Smooth muscle cell (in vitro differentiated cells): ENCODE results near the gene BDH1. TPM values are rescaled to one million over a fixed set of nuclear protein-coding genes. Genes with fewer than 3 reads are reported as not detected.

Source experiments
- DNase-seq: peaks from one replicate; lab custom pipeline; 2025; ENCODE audit not compliant: unreplicated experiment; lab: John Stamatoyannopoulos, UW
- H2AFZ ChIP-seq: fragments of 200-600 bp; sonication (generic); 2 replicates; pipeline ENCODE4 v1.6.0; 2016; ENCODE audit warnings: antibody characterized with exemption, low read depth, mild to moderate bottlenecking
- H3F3A ChIP-seq: fragments of 200-600 bp; sonication (generic); 2 replicates; pipeline ENCODE4 v1.6.0; 2017; ENCODE audit warnings: antibody characterized with exemption, low read depth
- H3K27ac ChIP-seq: fragments of 200-600 bp; sonication (generic); 2 replicates; pipeline ENCODE4 v1.5.1; 2016; ENCODE audit warnings: low read depth, mild to moderate bottlenecking
- H3K27me3 ChIP-seq: fragments of 200-600 bp; sonication (generic); 2 replicates; pipeline ENCODE4 v1.6.1; 2016; ENCODE audit warnings: low read depth, mild to moderate bottlenecking
- H3K36me3 ChIP-seq: fragments of 200-600 bp; sonication (generic); 2 replicates; pipeline ENCODE4 v1.5.1; 2016; ENCODE audit warnings: low read depth
- H3K4me1 ChIP-seq: fragments of 200-600 bp; sonication (generic); 2 replicates; pipeline ENCODE4 v1.5.1; 2016; ENCODE audit warnings: low read depth
- H3K4me2 ChIP-seq: fragments of 200-600 bp; sonication (generic); 2 replicates; pipeline ENCODE4 v1.6.0; 2016; ENCODE audit warnings: mild to moderate bottlenecking
- H3K4me3 ChIP-seq: fragments of 200-600 bp; sonication (generic); 2 replicates; pipeline ENCODE4 v1.5.1; 2016; ENCODE audit warnings: mild to moderate bottlenecking
- H3K79me2 ChIP-seq: fragments of 200-600 bp; sonication (generic); 2 replicates; pipeline ENCODE4 v1.6.0; 2016; ENCODE audit warnings: low read depth, mild to moderate bottlenecking
- H3K9ac ChIP-seq: fragments of 200-600 bp; sonication (generic); 2 replicates; pipeline ENCODE4 v1.6.0; 2016; ENCODE audit warnings: low read depth
- H3K9me3 ChIP-seq: fragments of 200-600 bp; sonication (generic); replicated peaks from 2 replicates; pipeline ENCODE4 v1.5.1; 2016; ENCODE audit warnings: low read depth
- H4K20me1 ChIP-seq: fragments of 200-600 bp; sonication (generic); 2 replicates; pipeline ENCODE4 v1.6.0; 2016; ENCODE audit warnings: low read depth
- CTCF ChIP-seq: fragments of 200-600 bp; sonication (generic); IDR thresholded peaks from 2 replicates; pipeline ENCODE4 v1.5.1; 2017; ENCODE audit warnings: borderline replicate concordance, mild to moderate bottlenecking, antibody characterized with exemption; ENCODE audit not compliant: insufficient read depth, poor library complexity, severe bottlenecking
- WGBS: methylation state at CpG from one replicate; pipeline ENCODE4 v1.1.7; 2016; ENCODE audit warnings: low lambda C conversion rate; 5-methylcytosine and 5-hydroxymethylcytosine counted together
- polyA plus RNA-seq: library from polyadenylated mRNA; unstranded; fragments of >200 nt; fragmentation: Nextera tagmentation; extraction: Ambion mirVana; gene quantifications from 2 replicates; pipeline ENCODE4 v1.2.1, GENCODE V29; 2016
- total RNA-seq: library from RNA; depleted of rRNA; stranded (reverse); fragments of >200 nt; gene quantifications from 2 replicates; pipeline ENCODE4 v1.2.3, GENCODE V29; 2014

BDH1 gene
- total and polyA plus RNA-seq, 2 experiments from 2014 or later: 4.0 to 7.2 TPM

GRCh38 chr3:197499427-197499826 is 56.3 kb downstream of the BDH1 start:
- DNase-seq: no peak
- no peak overlapping the region for H2AFZ ChIP-seq

GRCh38 chr3:197498499-197499241 is 57.1 kb downstream of the BDH1 start:
- Histone ChIP-seq H2AFZ (no peak overlapping the region), H3K36me3 (no peaks in the 10 kb centered on the region), H3K4me1 (peaks cover 3% of the 10 kb centered on the region), H4K20me1 (no peaks in the 10 kb centered on the region), H3K27ac (no peak overlapping the region), H3K27me3 (no peaks in the 10 kb centered on the region), H3K79me2 (no peaks in the 10 kb centered on the region), H3K4me2 (no peak overlapping the region), H3K9ac (no peak overlapping the region), H3K9me3 (no peaks in the 10 kb centered on the region), H3K4me3 (no peak overlapping the region), H3F3A (no peaks in the 10 kb centered on the region)
- no peak for DNase-seq
- 98% methylated on average over 34 of the region's 60 CpGs for WGBS
- no peak for TF ChIP-seq CTCF

More at GRCh38 chr3:197499427-197499826, 56.3 kb downstream of the BDH1 start:
- no peaks in the 10 kb centered on the region for H3K36me3 ChIP-seq
- H3K4me3 ChIP-seq: no peak overlapping the region
- peaks cover 7% of the 10 kb centered on the region for H3F3A ChIP-seq
- no peak overlapping the region for H3K9ac ChIP-seq
- H3K4me1 ChIP-seq: peaks cover 3% of the 10 kb centered on the region
- no peak overlapping the region for H3K4me2 ChIP-seq
- H3K9me3 ChIP-seq: no peaks in the 10 kb centered on the region
- H4K20me1 ChIP-seq: no peaks in the 10 kb centered on the region
- TF ChIP-seq CTCF: no peak
- H3K27me3 ChIP-seq: no peaks in the 10 kb centered on the region
- no peak overlapping the region for H3K27ac ChIP-seq
- WGBS: 60% methylated on average over 8 of the region's 8 CpGs
- no peaks in the 10 kb centered on the region for H3K79me2 ChIP-seq

- Histone ChIP-seq H2AFZ (no peak overlapping the region), H3K79me2 (no peaks in the 10 kb centered on the region), H3K4me1 (no peaks in the 10 kb centered on the region), H3K36me3 (no peaks in the 10 kb centered on the region), H3K4me3 (no peak overlapping the region), H3K9me3 (no peaks in the 10 kb centered on the region), H3K9ac (no peak overlapping the region), H4K20me1 (no peaks in the 10 kb centered on the region), H3K4me2 (no peak overlapping the region), H3K27ac (no peak overlapping the region), H3F3A (no peaks in the 10 kb centered on the region), H3K27me3 (no peaks in the 10 kb centered on the region)
- WGBS: 100% methylated on average over 1 of the region's 1 CpG
- TF ChIP-seq CTCF: no peak
- no peak for DNase-seq
Measured at GRCh38 chr3:197496746-197497125, 59.0 kb downstream of the BDH1 start.

- H3K27me3 ChIP-seq: no peaks in the 10 kb centered on the region
- H3K27ac ChIP-seq: no peak overlapping the region
- WGBS: 54% methylated on average over 9 of the region's 9 CpGs
- no peaks in the 10 kb centered on the region for H4K20me1 ChIP-seq
- H3K36me3 ChIP-seq: no peaks in the 10 kb centered on the region
- H2AFZ ChIP-seq: no peak overlapping the region
- no peak overlapping the region for H3K4me2 ChIP-seq
- H3F3A ChIP-seq: no peaks in the 10 kb centered on the region
- H3K79me2 ChIP-seq: no peaks in the 10 kb centered on the region
- no peak for DNase-seq
- TF ChIP-seq CTCF: no peak
- H3K4me3 ChIP-seq: no peak overlapping the region
- no peaks in the 10 kb centered on the region for H3K9me3 ChIP-seq
- H3K9ac ChIP-seq: no peak overlapping the region
- no peaks in the 10 kb centered on the region for H3K4me1 ChIP-seq
Measured at GRCh38 chr3:197495999-197496745, 59.6 kb downstream of the BDH1 start.
